ENCODE measurements around the gene SCN4A. TPM values are rescaled to one million over a fixed set of nuclear protein-coding genes. Genes with fewer than 3 reads are reported as not detected.
A peak's percentile ranks its signal among the peaks of the same experiment; 100 is the strongest.

Gene SCN4A
- total and polyA plus RNA-seq, 2 of the 13 experiments (the other 11 are each of a cell fraction or from before 2014, with no cell fraction given): 0.02 to 0.03 TPM

GRCh38 chr17:63946440-63947363 is 26.0 kb downstream of the SCN4A start (continued):
- TF ChIP-seq THAP9 (CRISPR knock-in tag; IDR thresholded peaks at IDR 0.05; ENCODE audit: borderline replicate concordance) (peak; percentile 8; the same call in 1 of the 2 replicates), ZNF646 (CRISPR knock-in tag; IDR thresholded peaks at IDR 0.05) (no peak), PAXIP1 (CRISPR knock-in tag; conservative IDR thresholded peaks at IDR 0.05) (peak; percentile 68), DR1 (CRISPR knock-in tag; IDR thresholded peaks at IDR 0.05) (no peak), IKZF4 (CRISPR knock-in tag; IDR thresholded peaks at IDR 0.05; ENCODE audit: borderline replicate concordance, low read depth, not compliant biosample characterization) (no peak), ADNP (CRISPR knock-in tag; IDR thresholded peaks at IDR 0.05) (0 out of 2 replicates have a peak, but pooled peaks have one; percentile 67), ZNF530 (CRISPR knock-in tag; IDR thresholded peaks at IDR 0.05; ENCODE audit: low read depth) (no peak), ZNF572 (CRISPR knock-in tag; IDR thresholded peaks at IDR 0.05) (0 out of 2 replicates have a peak, but pooled peaks have one; percentile 40), CHD4 (IDR thresholded peaks at IDR 0.05; ENCODE audit: borderline replicate concordance, low read length) (no peak), CBX2 (IDR thresholded peaks at IDR 0.05; ENCODE audit: low read depth, low read length) (no peak), CBX2 (CRISPR knock-in tag; IDR thresholded peaks at IDR 0.05; ENCODE audit: low read depth) (no peak), IRF1 (CRISPR knock-in tag; IDR thresholded peaks at IDR 0.05; ENCODE audit: low read depth) (no peak)

Measured in HepG2 (cell line).